SH-SY5Y (cell line): ENCODE results near the gene MPV17.

Experiments used
- GATA2 ChIP-seq: IDR thresholded peaks from 2 replicates; pipeline ENCODE4 v1.6.1; 2011; ENCODE audit warnings: mild to moderate bottlenecking, low read depth, low read length
- GATA3 ChIP-seq: IDR thresholded peaks from 2 replicates; pipeline ENCODE4 v1.6.1; 2011; ENCODE audit warnings: low read depth, mild to moderate bottlenecking, low read length, moderate library complexity

GRCh38 chr2:27312152-27312551 lies 10.7 kb downstream of the MPV17 start:
- TF ChIP-seq GATA2 = no peak
- no peak for TF ChIP-seq GATA3
